GM12872 (cell line): ENCODE measurements around the gene PCID2.

Experiments
- TF ChIP-seq, protein P1 (sequence below): IDR thresholded peaks from 3 replicates; pipeline ENCODE4 v1.5.1; 2011; ENCODE audit warnings: low read depth, mild to moderate bottlenecking, low read length, moderate library complexity; ENCODE audit not compliant: insufficient read depth

Gene PCID2

DNA sequence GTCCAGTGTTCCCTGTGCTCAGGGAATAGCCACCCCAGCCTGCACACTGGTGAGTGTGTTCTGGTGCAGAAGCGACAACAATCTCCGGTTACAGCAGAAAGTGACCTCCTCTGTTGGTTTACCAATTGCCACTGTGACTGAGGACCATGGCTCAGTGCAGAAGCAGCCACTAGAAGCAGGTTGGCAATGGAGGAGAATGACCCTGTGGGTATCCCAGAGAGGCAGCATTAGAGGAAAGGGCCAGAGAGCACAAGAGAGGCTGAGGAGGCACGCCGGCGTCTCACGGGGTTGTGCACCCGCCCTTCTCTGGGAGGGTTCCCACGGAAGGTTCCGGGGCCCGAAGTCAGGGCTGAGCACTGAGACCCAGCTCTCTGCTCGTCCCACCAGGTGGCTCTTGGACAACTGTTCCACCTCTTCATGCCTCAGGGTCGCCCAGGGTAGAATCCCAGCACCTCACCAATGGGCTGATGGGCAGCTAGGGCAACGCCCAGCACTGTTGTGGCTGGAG, 36.0 kb downstream of the PCID2 start:
- TF ChIP-seq, protein P1, sequence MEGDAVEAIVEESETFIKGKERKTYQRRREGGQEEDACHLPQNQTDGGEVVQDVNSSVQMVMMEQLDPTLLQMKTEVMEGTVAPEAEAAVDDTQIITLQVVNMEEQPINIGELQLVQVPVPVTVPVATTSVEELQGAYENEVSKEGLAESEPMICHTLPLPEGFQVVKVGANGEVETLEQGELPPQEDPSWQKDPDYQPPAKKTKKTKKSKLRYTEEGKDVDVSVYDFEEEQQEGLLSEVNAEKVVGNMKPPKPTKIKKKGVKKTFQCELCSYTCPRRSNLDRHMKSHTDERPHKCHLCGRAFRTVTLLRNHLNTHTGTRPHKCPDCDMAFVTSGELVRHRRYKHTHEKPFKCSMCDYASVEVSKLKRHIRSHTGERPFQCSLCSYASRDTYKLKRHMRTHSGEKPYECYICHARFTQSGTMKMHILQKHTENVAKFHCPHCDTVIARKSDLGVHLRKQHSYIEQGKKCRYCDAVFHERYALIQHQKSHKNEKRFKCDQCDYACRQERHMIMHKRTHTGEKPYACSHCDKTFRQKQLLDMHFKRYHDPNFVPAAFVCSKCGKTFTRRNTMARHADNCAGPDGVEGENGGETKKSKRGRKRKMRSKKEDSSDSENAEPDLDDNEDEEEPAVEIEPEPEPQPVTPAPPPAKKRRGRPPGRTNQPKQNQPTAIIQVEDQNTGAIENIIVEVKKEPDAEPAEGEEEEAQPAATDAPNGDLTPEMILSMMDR, result no peak

DNA sequence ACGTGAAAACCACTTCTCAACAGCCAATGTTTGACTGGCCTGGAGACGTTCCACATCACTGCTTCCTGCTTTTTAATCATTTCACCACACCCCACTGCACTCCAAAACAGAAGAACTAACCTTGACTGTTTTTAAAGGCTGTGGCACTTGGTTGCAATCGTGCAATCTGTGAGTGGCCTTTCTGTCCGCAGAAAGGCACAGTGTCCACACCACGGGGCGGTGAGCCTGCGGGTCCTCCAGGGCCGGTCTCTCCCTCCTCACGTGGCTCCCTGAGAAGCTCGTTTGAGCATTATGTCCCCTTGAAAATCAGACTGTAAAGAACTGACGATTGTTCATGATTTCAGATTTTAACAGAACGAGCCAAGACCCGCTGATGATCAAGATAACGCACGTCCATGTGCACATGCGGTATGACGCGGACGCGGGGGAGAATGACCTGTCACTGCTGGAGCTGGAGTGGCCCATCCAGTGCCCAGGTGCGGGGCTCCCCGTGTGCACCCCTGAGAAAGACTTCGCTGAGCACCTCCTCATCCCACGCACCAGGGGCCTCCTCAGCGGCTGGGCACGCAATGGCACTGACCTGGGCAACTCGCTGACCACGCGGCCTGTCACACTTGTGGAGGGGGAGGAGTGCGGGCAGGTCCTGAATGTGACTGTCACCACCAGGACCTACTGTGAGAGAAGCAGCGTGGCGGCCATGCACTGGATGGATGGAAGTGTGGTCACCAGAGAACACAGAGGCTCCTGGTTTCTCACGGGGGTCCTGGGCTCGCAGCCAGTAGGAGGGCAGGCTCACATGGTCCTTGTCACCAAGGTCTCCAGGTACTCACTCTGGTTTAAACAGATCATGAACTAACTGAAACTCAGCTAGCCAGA, 37.0 kb downstream of the PCID2 start:
- TF ChIP-seq, protein P1, result no peak

DNA sequence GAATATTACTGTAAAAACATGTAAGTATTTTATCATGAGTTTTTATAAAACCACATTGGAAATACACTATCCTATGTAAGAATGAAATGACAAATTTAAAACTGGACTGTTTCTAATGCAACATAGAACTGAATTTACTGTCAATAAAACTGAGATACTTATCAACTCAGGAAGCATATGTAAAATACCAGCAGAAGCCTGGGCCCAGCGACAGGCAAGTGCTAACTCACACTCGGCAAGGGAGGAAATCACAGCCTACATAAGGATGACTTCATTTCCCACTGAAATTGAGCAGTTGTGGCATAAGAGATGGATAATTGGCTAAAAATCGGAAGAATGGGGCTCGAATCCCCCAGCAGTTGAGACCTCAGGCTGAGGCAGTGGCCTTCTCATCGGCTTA, 38.0 kb downstream of the PCID2 start:
- TF ChIP-seq, protein P1, result no peak

DNA sequence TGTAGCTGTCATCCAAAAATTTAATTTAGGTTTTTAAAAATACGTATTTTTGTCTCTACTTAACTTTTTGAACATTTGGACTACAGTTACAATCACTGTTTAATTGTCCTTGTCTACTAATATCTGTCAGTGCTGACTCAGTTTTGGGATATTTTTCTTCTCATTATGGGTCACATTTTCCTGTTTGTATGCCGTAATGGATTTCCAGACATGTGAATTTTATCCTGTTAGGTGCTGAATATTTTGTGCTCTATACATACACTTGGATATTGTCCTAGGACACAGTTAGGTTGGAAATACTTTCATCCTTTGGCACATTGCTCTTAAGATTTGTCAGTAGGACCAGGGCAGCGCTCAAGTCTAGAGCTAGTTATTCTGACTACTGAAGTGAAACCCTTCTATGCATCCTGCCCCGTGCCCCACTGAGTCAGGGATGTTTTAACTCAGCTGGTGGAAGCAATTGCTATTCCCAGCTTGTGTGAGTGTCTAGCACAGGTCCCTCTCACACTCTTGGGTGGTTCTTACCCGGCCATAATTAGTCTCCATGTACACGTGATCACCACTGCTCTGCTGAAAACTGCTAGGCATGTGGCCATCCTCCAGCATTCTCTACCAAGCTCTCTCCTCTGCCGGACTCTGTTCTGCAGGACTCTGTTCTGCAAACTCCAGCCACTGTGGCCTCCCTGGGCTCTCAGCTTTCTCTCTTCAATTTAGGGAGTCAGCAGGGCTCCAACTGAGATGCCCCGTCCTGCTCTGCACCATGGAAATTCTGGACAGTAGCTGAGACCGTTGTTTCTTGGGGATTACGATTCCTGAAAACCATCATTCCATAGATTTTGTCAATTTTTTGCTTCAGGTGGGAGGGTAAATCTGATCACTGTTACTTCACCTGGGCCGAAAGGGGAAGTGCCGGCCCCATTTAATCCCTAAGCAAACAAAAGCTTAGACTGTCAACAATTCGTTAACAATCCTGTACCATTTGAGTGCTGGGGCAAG, 38.9 kb downstream of the PCID2 start:
- TF ChIP-seq, protein P1, result no peak

DNA sequence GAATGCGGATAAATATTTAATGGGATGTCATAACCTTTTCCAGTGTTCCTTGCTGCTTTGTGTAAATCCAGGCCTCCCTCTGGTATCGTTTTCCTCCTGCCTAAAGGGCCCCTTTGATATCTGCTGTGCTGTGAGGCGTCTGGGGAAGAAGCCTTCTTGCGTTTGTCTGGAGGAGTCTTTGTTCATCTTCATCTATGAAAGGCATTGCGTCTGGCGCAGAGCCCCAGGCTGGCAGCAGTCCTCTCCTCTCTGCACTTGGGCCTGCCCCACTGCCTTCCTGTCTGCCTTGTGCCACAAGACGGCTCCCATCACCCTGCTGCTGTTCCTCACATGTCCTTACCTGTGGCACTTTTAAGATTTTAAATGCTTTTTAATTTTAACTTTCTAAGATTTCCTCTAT, 40.3 kb downstream of the PCID2 start:
- TF ChIP-seq, protein P1, result no peak

DNA sequence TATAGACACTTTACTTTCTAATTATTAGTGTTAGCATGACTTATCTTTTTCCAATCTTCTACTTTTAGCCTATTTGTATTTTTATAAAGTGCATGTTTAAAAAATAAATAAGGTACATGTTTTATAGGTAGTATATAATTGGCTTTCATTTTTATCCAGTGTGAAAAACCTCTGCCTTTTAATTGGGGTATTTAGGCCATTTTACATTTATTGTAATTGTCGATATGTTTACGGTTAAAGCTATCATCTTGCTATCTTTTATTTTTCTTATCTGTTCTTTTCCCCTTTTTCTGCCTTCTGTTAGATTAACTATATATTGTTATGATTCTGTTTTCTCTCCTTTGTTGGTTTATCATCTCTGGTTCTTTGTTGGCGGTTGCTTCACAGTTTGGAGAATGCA, 40.9 kb downstream of the PCID2 start:
- TF ChIP-seq, protein P1, result no peak

DNA sequence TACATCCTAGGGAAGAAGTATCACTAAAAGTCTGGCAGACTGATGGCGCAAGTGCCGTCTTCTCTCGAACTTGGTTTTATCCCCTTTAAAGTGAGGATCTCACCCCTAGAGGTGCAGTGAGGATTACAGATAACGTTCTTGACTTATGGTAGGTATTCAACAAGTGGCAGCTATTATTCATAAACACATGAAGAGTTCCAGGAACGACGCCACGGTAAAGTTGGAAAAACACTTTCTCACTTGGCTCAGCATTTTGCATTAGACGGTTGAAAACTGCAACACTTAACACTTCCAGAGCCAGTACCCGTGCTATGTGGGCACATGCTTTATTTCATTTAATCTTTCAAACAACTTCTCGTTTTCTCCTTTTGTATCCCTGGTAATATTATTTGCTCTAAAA, 41.3 kb downstream of the PCID2 start:
- TF ChIP-seq, protein P1, result no peak
